NCI-H1092 (cell line): ENCODE data around the gene JAK1.

Experiments used
- DNase-seq: peaks from one replicate; lab custom pipeline; 2025; lab: John Stamatoyannopoulos, UW

Gene JAK1

DNA sequence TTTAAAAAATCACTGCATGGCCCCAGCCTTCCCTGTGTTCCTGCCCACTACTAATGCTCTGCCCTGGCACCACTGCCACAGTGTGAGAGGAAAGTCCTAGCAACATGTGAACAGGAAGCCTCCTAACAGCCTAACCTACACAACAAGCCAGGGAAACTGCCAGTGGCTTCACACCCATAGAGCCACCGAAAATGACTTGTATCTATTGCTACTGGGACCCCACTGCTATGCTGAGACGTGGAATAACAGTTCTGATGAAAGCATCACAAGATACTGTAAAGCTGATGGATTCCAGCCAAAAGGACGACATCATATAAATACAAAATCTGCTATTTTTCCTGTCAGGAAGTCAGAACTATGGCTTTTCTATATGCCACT, 74.9 kb downstream of the JAK1 start:
- DNase-seq, result no peak

DNA sequence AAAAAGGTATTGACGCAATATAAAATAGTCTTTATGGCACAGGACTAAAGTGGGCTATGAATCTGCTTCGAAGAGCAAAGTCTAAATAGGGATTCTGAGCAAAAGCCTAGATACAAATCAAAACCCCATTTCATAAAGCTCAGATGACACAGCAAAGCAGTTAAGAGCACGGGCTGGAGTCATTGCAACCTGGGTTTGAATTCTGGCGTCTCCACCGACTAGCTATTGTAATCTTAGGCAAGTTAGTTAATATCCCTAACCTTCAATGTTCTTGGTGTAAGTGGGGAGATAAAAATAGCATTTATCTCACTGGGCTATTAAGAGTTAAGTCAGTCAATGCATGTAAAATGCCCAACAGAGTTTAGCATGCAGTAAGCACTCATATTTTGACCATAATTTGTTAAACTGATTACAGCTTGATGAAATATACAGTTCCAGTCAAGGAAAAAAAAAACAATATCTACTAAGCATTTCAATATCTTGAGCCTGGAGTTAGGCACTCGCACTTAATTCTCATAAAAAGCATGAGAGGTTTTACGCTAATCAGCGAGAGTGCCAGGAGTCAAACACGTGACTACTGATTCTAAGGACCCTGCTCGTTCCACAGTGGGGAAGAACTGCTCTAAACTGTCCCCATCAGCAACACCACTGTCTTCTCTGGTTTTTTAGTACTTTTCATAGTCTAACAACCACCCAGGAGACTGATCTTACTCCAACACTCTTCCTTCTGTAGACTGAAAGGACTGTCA, 75.5 kb downstream of the JAK1 start:
- DNase-seq, result no peak

DNA sequence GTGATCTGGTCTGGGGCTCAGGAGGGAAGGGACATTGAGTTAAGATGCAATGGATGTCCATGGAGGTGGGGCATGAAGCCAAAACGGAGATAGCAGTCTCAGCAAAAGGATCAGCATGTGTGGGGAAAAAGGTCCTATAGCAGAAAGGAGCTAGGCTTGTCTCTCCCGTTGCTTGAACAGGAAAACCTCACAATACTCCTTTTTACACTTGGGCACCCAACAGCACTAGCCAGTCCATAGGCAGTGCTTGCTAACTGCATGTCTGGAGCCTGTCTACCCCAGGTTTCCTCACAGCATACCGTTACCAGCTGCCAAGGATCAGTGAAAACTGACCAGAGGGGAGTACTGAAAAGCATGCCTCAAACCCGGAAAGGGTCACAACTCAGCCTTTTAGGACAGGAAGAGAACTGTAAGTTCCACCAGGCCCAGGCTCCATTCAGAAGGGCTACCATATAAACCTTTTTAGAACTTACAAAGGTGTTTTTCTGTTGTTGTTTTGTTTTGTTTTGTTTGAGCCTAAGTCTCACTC, 78.6 kb downstream of the JAK1 start:
- no peak for DNase-seq

DNA sequence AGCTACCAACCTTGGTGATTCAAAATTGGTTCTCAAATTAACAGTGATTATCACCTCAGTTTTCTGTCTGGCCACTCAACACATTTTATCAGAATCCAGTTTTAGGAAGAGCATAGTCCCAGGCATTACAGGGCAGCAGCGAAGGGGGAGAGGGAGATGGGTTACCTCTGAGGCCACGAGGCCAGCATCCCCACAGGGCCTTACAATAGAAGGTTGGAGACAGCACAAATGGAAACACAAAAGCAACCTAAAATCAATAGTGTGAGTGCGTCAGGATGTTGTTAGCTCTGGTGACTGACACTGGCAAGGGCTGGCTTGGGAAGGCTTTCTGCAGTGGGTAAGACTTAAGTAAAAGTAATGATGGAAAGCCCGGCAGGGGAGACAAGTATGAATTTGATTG, 79.5 kb downstream of the JAK1 start:
- no peak for DNase-seq

DNA sequence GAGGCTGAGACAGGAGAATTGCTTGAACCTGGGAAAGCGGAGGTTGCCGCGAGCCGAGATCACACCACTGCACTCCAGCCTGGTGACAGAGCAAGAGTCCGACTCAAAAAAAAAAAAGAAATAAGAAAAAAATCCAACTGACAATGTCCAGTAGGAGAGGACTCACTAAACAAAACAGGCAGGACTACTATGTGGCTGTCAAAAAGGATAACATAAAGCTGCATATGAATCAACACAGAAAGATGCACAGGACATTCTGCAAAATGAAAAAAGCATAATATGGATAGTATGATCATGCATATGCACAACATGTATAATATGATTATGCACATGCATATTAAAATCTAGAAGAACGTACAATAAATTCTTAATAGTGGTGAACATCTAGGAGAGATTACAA, 80.7 kb downstream of the JAK1 start:
- DNase-seq, result no peak

DNA sequence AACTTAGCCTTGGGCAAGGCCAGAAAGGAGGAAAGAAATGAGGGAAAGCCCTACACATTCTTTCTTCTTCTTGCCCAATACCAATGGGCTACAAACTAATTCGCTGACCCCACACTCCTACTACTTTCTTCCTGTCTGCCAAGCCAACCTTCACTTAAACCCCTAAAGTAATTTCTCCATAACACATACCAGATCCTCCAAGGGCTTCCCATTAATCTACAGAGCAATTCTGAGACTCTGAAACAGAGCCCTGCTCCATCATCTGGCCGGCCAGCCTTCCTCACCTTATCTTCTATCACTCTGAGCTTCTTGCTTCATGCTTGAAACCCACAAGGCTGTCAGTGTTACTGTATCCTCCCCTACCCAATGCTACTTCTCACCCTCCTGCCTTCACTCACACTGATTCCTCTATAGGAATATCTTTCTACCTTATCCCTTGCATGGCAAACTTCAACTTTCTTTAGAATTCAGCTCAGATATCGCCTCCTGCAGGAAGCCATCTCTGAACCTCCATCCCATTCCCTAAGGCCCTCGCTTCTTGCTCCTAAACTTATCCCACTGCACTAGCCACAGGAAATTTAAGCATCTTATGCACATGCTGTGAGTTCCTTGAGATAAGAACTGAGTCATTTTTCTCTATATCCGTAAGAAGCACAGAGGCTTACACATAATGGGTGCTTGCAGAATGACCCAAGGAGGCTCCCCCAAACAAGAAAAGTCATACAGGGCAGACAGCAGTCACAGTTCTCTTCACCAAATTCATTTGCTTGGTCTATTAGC, 81.9 kb downstream of the JAK1 start:
- no peak for DNase-seq

DNA sequence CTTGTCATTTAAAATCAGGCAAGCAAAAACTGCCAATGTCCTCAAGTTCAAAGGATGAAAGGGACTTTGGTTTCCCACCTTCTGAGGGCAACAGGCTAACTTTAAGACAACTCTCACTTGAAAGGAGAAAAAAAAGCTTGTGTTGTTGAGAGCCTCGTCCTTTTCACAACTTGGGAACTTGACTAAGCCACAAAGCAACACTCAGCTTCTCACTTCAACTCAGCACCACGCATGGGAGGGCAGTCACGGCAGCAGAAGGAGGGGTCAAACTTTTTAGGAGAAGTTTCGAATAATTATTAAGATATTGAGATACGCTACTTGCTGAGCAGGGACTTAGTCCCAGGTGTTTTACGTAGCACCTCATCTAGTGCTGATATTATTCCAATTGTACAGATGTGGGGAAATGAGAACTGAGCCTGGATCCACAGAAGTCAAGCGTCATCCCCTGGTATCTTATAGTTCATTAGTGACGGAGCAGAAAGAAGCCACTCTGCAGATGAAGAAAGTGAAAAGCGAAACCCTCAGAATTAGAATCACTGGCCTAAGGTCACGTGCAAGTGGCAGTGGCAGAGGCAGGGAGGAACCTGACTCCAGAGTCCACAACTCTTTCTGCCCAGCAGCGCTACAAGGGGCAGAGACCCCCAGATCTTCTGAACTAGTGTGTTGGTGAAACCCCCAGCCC, 83.6 kb downstream of the JAK1 start:
- DNase-seq, result no peak

DNA sequence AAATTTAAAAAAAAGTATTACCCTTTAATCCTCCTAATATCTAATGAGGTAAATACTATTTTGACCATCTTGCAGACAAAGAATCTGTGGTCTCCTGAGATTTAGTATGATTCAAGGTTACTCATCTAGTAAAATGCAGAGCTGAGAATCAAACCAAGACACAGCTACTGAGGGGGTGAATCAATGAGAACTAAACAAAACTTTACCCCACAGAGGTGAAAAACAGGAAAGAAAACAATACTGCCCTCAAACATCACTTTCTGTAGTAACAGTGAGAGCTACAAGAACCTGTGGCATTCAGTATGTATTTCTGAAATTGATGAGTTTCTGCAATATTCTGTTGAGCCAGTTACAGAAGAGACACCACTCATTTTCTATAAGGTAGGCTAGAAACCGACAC, 85.1 kb downstream of the JAK1 start:
- no peak for DNase-seq

DNA sequence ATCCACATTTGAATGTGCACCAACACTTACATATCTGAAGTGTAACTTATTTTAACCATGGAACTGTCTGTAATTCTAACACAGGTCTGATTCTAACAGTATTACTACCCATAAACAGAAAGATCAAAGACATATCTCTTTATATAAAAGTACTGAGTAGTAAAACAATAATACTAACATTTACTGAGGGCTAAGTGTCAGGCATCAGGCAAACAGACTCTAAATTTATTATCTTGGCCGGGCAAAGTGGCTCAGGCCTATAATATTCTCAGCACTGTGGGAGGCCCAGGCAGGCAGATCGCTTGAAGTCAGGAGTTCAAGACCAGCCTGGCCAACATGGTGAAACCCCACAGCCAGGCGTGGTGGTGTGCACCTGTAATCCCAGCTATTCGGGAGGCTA, 85.9 kb downstream of the JAK1 start:
- DNase-seq, result no peak

DNA sequence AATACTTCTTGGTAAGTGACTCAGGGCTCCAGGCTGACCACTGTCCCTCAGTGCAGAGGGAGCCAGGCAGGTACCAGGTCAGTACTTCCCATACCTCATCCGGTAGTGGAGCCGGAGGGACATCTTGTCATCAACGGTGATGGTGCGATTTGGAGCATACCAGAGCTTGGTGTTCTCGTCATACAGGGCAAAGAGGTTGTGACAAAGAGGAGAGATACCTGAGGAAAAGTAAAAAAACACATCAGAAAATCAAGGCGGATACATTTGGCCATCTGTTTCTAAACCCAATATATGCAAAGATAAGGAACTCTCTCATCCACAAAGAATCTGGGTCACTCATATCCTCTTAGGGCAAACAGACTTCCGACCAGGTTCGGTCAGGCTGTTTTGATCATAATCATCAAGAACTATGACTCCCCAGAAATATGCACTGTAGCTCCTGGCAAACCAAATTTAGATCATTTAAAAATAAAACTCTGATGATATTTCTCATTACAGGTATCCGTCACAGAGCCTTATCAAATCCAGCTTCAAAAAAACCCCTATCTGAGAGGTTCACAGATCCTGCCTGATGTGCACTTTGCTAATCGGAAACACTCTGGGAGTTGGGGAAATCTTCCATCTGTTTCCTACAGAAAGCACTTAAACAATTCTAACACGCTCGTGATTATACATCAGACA, 87.3 kb downstream of the JAK1 start:
- no peak for DNase-seq

DNA sequence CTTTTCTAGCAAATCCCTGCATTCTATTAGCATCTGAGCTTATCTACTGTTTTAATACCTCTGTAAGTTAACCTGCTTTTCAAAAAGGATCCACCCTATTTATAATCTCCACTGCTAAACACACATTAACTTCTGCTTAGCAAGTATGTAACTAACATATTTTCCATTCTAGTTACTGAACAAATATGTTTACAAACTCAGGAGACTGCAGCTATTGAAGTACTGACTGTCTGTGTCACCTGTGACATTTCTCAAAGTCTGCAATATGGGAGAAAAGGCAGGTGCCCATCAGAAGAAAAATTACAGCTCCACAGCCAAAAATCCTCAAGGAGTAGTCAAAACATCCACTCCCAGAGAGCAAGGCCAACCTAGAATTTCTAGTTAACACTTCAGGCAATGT, 88.3 kb downstream of the JAK1 start:
- DNase-seq, result no peak

DNA sequence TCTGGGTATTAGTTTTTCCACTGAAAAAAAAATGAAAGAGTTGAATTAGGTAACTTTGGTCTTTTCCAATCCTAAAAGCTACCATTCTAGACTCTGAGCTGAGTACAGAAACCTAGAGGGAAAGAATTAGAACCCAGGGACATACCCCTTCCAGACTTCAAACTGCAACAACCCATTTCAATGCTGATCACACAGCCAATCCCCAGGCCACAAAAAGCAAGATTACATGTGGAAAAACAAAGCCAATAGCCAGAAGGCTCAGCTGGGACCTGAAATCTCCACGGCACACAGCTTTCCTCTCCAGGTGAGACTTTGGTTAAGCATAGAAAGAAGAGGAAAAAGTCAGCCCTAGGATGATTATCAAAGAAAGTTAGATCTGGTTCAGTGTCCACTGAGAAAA, 88.8 kb downstream of the JAK1 start:
- no peak for DNase-seq

DNA sequence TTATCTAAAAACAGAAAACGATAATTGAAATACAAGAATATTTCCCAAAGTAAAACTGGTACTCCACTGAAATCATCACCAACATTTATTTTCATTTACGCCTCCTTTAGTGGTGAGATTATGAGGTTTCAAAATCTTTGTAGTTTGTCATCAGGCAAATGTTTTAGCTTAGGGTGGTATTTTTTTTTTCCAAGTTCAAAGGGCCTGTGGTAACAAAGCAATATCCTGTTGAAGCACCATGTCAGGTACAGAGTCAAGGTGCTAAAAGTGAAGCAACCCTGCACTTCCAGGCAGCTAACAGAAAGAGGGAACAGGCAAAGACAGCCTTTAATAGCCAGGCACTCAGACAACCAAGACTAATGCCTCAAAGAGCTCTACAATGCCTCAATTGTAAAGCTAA, 89.2 kb downstream of the JAK1 start:
- DNase-seq, result no peak

DNA sequence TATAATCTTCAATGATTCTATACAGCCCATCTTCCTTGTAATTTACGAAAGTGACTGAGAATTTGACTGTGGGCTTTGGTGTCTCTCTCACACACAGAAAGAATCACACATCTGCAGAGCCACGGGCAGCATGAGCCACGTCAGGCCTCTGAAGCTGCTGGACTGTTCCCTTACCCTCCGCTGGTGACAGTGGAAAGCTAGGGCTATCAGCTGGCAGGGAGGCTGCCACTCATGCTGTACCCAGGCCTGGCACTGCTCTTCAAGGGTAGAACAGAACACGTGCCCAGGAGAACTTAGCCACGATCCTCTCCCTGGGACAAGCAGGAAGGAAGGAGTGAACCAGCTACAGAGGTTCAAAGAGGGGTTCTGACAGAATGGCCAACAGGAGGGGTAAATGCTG, 90.7 kb downstream of the JAK1 start:
- DNase-seq, result no peak

DNA sequence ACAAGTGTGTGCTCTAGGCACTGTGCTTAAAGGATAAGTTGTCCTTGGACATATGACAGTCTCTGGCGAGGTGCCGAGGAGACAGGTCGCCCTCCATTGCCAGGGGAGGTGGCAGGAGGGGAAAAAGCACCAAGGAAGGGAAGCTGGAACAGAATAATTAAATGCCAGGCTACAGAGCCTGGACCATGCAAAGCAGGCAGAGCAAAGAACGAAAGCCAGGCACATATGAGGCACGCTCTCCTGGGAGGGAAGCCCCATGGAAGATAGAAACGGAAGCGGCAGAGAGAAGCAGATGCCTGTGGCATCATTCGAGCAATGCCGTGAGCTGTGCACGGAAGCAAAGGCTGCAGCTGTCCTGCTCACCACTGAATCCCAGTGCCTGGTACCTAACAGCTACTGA, 91.2 kb downstream of the JAK1 start:
- no peak for DNase-seq

DNA sequence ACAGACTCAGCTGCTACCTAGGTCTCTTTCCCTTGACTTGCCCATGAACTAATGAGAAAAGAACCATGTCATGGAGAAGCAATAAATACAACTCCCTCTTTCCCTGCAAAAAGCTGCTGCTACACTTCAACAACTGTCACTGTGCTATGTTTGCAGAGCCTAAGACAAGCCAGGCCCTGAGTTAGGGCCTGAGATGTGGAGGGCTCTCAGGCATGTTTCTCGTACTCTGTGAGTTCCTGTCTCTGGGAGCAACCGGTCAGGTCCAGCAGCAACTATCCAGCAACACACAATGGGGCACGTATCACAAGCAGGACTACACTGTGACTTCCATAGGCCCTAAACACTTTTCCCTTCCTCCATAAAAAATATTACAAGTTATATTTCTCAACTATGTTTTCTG, 91.7 kb downstream of the JAK1 start:
- no peak for DNase-seq

DNA sequence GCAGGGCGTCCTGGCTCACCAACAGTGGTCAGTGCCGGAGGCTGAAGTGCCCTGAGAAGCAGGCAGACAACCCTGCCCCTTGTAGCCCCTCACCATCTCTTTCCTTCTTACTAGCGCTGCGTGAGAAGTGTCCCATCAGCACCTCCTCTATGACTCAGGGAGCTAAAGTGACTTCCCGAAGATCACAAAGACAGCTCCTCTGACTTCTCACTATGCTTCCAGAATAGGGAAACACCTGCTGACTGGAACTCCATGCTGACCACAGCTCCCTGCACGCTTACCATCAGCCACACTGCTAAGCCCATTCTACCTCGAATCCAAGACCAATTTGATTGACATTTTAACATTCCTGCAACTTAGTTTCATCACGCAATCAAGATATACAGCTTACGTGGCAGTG, 92.8 kb downstream of the JAK1 start:
- DNase-seq, result no peak

DNA sequence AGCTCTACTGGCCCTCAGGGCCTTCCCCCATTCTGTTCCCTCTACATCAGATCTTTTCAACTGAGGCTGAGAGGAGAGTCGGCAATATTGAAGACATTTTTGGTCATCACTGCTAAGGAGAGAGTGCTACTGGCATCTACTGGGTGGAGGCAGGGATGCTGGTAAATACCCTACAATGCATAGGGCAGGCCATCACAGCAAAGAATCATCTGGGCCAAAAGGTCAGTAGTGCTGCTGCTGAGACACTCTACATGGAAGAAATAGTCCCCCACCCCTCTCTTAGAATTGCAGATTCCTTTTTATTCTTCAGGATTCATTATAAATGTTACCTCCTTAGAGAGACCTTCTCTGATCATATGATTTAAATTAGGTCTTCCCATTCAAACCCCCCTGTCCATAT, 94.3 kb downstream of the JAK1 start:
- no peak for DNase-seq

DNA sequence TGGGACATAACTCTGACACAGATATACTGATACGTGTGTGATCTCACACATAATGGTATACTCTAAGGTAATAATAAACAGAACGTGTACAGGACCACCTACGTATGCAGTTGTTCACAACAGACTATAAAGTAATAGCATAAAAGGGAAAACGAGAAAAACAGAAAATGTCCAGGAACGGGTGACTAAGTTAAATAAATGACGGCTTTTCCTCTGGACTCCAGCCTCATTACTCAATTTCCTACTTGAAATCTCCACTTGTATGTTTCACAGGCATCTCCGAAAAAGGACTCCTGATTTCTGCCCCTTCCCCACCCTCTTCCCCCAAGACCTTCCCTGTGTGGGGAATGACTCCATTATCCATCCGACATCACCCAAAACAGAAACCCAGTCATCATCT, 95.1 kb downstream of the JAK1 start:
- DNase-seq, result no peak

DNA sequence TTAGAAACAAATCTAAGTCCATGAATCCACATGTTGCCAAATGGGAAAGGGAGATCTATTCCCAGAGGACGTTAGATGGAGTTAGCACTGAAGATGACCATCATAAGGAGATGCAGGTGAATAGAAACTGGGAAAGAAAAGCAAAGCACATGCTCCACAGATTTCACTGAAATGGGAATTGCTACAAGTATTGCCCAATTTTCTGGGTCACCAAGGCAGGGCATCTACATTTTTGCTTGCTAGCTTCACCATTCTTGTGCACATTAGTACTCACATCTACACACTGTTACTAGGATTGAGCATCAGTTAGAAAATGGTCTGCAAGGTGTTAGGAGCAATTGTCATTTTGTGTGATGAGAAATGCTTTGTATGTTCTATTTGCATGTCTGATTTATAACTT, 99.1 kb downstream of the JAK1 start:
- DNase-seq, result no peak

DNA sequence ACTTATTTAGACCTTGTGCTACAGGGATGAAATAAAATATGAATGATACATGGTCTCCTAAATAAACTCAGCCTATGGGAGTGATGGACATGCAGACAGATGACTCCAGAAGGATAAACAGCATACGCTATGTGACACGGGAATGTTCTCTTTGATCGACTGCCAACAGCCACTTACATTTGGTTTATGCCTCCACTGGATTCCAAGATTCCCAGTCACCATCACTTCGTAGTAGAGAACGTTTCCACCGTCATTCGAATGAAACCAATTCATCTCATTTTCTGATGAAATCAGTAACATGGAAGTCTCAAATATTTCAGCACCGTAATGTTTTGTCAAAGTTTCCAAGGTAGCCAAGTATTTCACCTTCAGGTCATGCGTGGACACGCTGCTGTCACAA, 99.7 kb downstream of the JAK1 start:
- no peak for DNase-seq

DNA sequence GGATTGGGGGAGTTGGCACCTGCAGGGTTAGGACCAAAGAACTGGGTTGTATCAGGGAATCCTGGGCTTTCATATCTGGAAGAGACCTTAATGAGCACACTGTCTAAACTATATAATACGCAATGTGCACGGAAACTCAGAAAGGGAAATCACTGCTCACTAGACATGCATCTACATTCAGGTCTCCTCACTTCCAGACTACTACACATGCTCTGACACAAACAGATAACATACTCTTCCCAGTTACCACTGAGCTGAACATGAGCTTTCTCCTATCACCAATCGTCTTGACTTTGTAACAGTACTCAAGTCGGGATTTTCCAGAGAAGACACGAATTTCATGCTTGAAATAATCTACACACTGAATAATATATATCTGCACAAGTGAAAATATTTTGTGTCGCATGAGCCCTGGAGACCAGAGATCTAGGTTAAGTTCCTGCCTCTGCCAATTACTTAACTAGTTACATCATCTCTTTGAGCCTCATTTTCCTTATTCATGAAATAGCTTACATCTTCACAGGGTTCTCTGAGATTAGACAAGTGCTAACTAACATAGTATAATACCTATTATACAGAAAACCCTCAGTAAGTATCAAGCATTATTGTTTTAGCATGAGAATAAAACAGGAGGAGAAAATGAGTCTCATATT, 101.1 kb downstream of the JAK1 start:
- no peak for DNase-seq
